ENCODE measurements around the gene EPHX1. TPM values are rescaled to one million over a fixed set of nuclear protein-coding genes. Genes with fewer than 3 reads are reported as not detected.

EPHX1 gene
- total RNA-seq, 1 donor from 2014 or later: 34.0 TPM

Other genes with a start within 250 kb of the EPHX1 start
- gene ENAH, start 157.0 kb upstream of the EPHX1 start, total RNA-seq: 51.3 TPM
- 208 TPM for gene SRP9, start 32.3 kb upstream of the EPHX1 start, total RNA-seq
- gene TMEM63A, start 72.3 kb downstream of the EPHX1 start, total RNA-seq: 43.8 TPM
- 0.30 TPM for gene LEFTY1, start 79.0 kb downstream of the EPHX1 start, total RNA-seq
- 22.8 TPM for gene PYCR2, start 114.1 kb downstream of the EPHX1 start, total RNA-seq
- 6.7 TPM for gene LEFTY2, start 131.1 kb downstream of the EPHX1 start, total RNA-seq
- gene SDE2, start 189.2 kb downstream of the EPHX1 start, total RNA-seq: 35.0 TPM